Measurements from ENCODE around the gene CNPY2.

GRCh38 chr12:56298828-56299227, 17.0 kb downstream of the CNPY2 start:
- TF ChIP-seq, protein P1, sequence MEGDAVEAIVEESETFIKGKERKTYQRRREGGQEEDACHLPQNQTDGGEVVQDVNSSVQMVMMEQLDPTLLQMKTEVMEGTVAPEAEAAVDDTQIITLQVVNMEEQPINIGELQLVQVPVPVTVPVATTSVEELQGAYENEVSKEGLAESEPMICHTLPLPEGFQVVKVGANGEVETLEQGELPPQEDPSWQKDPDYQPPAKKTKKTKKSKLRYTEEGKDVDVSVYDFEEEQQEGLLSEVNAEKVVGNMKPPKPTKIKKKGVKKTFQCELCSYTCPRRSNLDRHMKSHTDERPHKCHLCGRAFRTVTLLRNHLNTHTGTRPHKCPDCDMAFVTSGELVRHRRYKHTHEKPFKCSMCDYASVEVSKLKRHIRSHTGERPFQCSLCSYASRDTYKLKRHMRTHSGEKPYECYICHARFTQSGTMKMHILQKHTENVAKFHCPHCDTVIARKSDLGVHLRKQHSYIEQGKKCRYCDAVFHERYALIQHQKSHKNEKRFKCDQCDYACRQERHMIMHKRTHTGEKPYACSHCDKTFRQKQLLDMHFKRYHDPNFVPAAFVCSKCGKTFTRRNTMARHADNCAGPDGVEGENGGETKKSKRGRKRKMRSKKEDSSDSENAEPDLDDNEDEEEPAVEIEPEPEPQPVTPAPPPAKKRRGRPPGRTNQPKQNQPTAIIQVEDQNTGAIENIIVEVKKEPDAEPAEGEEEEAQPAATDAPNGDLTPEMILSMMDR (IDR thresholded peaks at IDR 0.05) = no peak
- no peak for TF ChIP-seq POLR2AphosphoS5 (IDR thresholded peaks at IDR 0.05)

Measured in breast epithelium (tissue), 3 donors.